ENCODE results near the gene DAPK1.

- TF ChIP-seq CTCF (IDR thresholded peaks at IDR 0.05) (no peak), POLR2A (IDR thresholded peaks at IDR 0.05) (no peak)
These were observed 186.3 kb downstream of the DAPK1 start for GRCh38 chr9:87683751-87684626.

Data from adrenal gland (tissue), 5 donors.